ENCODE data around the gene SLC39A10. TPM values are rescaled to one million over a fixed set of nuclear protein-coding genes. Genes with fewer than 3 reads are reported as not detected.
"Not testable (repeated sequence)": the region's sequence is repeated elsewhere in the genome, so short reads cannot be mapped to it uniquely, and the experiment has no call there.

The SLC39A10 gene
- total and polyA plus RNA-seq, 12 donors, result 6.6 to 83.0 (median 33.0) TPM

DNA sequence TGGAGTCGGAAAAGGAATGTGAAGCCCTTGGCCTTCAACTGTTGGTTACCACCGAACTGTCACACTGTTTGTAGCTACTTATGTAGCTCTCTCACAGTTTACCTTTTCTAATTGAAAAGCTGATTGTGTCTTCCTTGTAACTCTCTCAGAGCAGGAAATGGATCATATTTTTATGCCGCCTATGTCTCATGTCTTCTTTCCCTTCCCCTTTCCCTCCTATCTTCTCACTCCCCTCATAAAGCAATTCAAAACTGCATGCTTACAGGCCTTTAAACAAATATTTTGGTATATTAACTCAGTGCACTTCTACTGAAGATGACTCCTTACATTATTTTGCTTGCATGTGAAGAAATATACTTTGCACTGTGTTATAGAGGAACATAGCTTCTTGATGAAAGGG is 6.0 kb downstream of the SLC39A10 start:
- Histone ChIP-seq H3K27me3 (no peaks in the 10 kb centered on the region), H3K27ac (peak overlapping the region in 1 of 5 donors; percentile 3), H3K4me1 (replicated peaks in 1 of 2) (peaks cover 18 to 70% of the 10 kb centered on the region in 2 donors), H3K9me3 (replicated peaks in 1 of 3) (no peaks in the 10 kb centered on the region), H3K4me3 (no peak overlapping the region), H3K36me3 (replicated peaks in 1 of 2) (no peaks in the 10 kb centered on the region)
- WGBS, 4 donors, result 48 to 67% (median 55%) methylated on average over 3 of the region's 3 CpGs
- intact Hi-C loops (cut with DNase I), result no loop called here
- no peak for TF ChIP-seq POLR2A (IDR thresholded peaks at IDR 0.05)
- TF ChIP-seq, protein P1, sequence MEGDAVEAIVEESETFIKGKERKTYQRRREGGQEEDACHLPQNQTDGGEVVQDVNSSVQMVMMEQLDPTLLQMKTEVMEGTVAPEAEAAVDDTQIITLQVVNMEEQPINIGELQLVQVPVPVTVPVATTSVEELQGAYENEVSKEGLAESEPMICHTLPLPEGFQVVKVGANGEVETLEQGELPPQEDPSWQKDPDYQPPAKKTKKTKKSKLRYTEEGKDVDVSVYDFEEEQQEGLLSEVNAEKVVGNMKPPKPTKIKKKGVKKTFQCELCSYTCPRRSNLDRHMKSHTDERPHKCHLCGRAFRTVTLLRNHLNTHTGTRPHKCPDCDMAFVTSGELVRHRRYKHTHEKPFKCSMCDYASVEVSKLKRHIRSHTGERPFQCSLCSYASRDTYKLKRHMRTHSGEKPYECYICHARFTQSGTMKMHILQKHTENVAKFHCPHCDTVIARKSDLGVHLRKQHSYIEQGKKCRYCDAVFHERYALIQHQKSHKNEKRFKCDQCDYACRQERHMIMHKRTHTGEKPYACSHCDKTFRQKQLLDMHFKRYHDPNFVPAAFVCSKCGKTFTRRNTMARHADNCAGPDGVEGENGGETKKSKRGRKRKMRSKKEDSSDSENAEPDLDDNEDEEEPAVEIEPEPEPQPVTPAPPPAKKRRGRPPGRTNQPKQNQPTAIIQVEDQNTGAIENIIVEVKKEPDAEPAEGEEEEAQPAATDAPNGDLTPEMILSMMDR (IDR thresholded peaks at IDR 0.05), result no peak
- no peak for DNase-seq

DNA sequence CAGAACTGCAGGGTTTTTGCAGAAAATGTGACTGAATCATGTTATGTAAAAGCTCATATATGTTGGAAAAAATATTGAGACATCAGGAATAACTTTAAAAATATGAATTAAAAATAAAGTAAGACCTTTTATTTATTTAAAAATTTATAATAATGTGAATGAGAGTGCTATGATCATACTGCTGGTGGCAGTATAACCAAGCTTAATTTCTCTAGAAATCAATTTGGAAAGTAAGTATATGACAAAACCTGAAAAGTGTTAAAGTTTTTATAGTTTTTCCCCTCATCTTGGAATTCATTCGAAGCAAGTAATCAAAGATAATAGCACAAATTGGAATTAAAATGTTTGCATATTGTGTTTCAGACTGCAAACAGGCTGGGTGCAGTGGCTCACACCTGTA is 7.5 kb downstream of the SLC39A10 start:
- DNase-seq, result no peak
- WGBS, 4 donors, result 47 to 57% (median 52%) methylated on average over 1 of the region's 1 CpG
- TF ChIP-seq, protein P1 (IDR thresholded peaks at IDR 0.05), result peak in 3 of 6 experiments; percentile 38 to 44 (median 42)
- no peak for TF ChIP-seq POLR2A (IDR thresholded peaks at IDR 0.05)
- no peaks in the 10 kb centered on the region for H3K36me3 ChIP-seq (replicated peaks in 1 of 2)
- H3K9me3 ChIP-seq (replicated peaks in 1 of 3), result no peaks in the 10 kb centered on the region
- no peak overlapping the region for H3K4me3 ChIP-seq
- no peaks in the 10 kb centered on the region for H3K27me3 ChIP-seq
- intact Hi-C loops (cut with DNase I), result no loop called here
- peaks cover 6 to 55% of the 10 kb centered on the region in 2 donors for H3K4me1 ChIP-seq (replicated peaks in 1 of 2)
- no peak overlapping the region for H3K27ac ChIP-seq

DNA sequence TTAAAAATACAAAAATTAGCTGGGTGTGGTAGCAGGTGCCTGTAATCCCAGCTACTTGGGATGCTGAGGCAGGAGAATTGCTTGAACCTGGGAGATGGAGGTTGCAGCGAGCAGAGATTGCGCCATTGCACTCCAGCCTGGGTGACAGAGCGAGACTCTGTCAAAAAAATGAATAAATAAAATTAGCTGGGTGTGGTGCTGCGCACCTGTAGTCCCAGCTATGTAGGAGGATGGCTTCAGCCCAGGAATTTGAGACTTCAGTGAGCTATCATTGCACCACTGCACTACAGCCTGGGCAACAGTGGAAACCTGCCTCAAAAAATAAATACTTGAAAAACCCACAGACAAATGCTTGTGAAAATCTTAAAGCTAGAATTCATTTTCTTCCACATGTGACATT is 8.1 kb downstream of the SLC39A10 start:
- DNase-seq; H3K36me3 ChIP-seq (replicated peaks in 1 of 2); intact Hi-C loops (cut with DNase I); H3K9me3 ChIP-seq (replicated peaks in 1 of 3); H3K4me3 ChIP-seq; H3K27ac ChIP-seq; H3K27me3 ChIP-seq: not testable (repeated sequence)
- peaks cover 0 to 49% of the 10 kb centered on the region in 2 donors for H3K4me1 ChIP-seq (replicated peaks in 1 of 2)
- 90 to 100% (median 95%) methylated on average over 4 of the region's 4 CpGs for WGBS, 4 donors

DNA sequence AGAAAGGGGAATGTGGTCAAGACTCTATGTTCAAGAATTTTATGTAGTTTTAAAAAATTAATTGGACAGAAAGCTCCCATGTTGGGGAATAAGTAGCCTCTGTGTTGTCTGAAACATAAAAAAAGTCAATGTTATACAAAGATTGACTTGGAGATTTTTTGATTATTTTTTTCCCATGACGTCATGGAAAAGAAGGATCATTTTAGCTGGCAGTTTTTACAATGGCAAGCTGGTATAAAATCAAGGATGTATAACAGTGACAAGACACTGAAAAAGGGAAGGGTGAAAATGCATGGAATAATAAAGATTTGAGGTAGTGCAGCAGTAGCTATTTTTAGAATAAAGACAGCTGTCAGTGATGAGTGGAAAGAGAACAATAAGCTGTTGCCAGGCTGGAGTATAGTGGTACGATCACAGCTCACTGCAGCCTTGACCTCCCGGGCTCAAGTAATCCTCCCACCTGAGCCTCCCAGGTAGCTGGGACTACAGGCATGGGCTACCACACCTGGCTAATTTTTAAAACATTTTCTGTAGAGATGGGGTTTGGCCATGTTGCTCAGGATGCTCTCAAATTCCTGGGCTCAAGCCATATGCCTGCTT is 9.2 kb downstream of the SLC39A10 start:
- TF ChIP-seq, protein P1 (IDR thresholded peaks at IDR 0.05), result no peak
- TF ChIP-seq POLR2A (IDR thresholded peaks at IDR 0.05), result no peak
- no peak for DNase-seq
- Histone ChIP-seq H3K4me3 (peak overlapping the region in 1 of 4 donors; percentile 13), H3K27ac (no peak overlapping the region), H3K9me3 (replicated peaks in 1 of 3) (no peaks in the 10 kb centered on the region), H3K4me1 (replicated peaks in 1 of 2) (peaks cover 0 to 39% of the 10 kb centered on the region in 2 donors), H3K27me3 (no peaks in the 10 kb centered on the region), H3K36me3 (replicated peaks in 1 of 2) (no peaks in the 10 kb centered on the region)
- WGBS, 4 donors, result 36 to 54% (median 39%) methylated on average over 3 of the region's 3 CpGs
- intact Hi-C loops (cut with DNase I), result no loop called here

DNA sequence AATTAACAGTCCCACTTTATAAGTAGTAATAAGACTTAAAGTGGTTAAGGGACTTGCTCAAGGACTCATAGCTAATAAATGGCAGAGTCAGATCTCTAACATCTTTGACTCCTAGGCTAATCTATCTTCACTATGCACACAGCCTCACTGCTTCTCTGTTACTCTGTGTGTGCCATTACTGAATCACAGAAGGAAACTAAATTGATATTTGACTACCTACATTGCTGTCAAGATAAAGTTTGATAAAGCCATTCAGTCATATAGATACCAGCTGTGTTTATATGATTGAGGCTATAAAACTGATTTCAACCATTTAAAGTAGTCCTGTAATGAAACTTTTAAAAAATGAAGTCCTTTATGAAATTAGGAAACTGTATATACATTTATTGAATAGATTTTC is 10.9 kb downstream of the SLC39A10 start:
- no peak for TF ChIP-seq POLR2A (IDR thresholded peaks at IDR 0.05)
- TF ChIP-seq, protein P1 (IDR thresholded peaks at IDR 0.05), result no peak
- intact Hi-C loops (cut with DNase I), result no loop called here

More for the DNA sequence above, 10.9 kb downstream of the SLC39A10 start:
- Histone ChIP-seq H3K27me3 (no peaks in the 10 kb centered on the region), H3K9me3 (replicated peaks in 1 of 3) (no peaks in the 10 kb centered on the region), H3K4me1 (replicated peaks in 1 of 2) (peaks cover 0 to 22% of the 10 kb centered on the region in 2 donors), H3K36me3 (replicated peaks in 1 of 2) (no peaks in the 10 kb centered on the region), H3K27ac (no peak overlapping the region), H3K4me3 (no peak overlapping the region)
- no peak for DNase-seq
